Measurements from ENCODE around the gene TRIM15. TPM values are rescaled to one million over a fixed set of nuclear protein-coding genes. Genes with fewer than 3 reads are reported as not detected.

TRIM15 gene
- total RNA-seq, 2 donors from 2014 or later, result not detected

- no peak for ATAC-seq (ENCODE audit: insufficient number of reproducible peaks, low FRiP score, low read depth)
- H3K36me3 ChIP-seq, result no peaks in the 10 kb centered on the region
- no peaks in the 10 kb centered on the region for H3K27me3 ChIP-seq (replicated peaks; ENCODE audit: insufficient read depth)
- H3K4me3 ChIP-seq, result no peak overlapping the region
- no peak for TF ChIP-seq CTCF (IDR thresholded peaks at IDR 0.05)
- H3K9me3 ChIP-seq, result peaks cover 8% of the 10 kb centered on the region
- no peak overlapping the region for H3K27ac ChIP-seq
- no peak for DNase-seq (ENCODE audit: low spot score)
- no peaks in the 10 kb centered on the region for H3K4me1 ChIP-seq (ENCODE audit: control insufficient read depth in 1 of 2, low read depth in 2 of 2)
Measured at GRCh38 chr6:30175765-30176164, 12.4 kb downstream of the TRIM15 start.

GRCh38 chr6:30178837-30179236, 15.5 kb downstream of the TRIM15 start:
- no peak for ATAC-seq (ENCODE audit: insufficient number of reproducible peaks, low FRiP score, low read depth)

GRCh38 chr6:30180145-30180544, 16.8 kb downstream of the TRIM15 start:
- peaks cover 8% of the 10 kb centered on the region for H3K9me3 ChIP-seq
- no peaks in the 10 kb centered on the region for H3K4me1 ChIP-seq (ENCODE audit: control insufficient read depth in 1 of 2, low read depth in 2 of 2)
- DNase-seq (ENCODE audit: low spot score), result no peak
- H3K27me3 ChIP-seq (replicated peaks; ENCODE audit: insufficient read depth), result no peaks in the 10 kb centered on the region
- no peak for ATAC-seq (ENCODE audit: insufficient number of reproducible peaks, low FRiP score, low read depth)
- peaks cover 2% of the 10 kb centered on the region for H3K36me3 ChIP-seq
- H3K4me3 ChIP-seq, result no peak overlapping the region
- H3K27ac ChIP-seq, result no peak overlapping the region
- no peak for TF ChIP-seq CTCF (IDR thresholded peaks at IDR 0.05)

More at GRCh38 chr6:30178837-30179236, 15.5 kb downstream of the TRIM15 start:
- no peak for TF ChIP-seq CTCF (IDR thresholded peaks at IDR 0.05)
- Histone ChIP-seq H3K27me3 (replicated peaks; ENCODE audit: insufficient read depth) (no peaks in the 10 kb centered on the region), H3K9me3 (peaks cover 8% of the 10 kb centered on the region), H3K4me3 (no peak overlapping the region), H3K36me3 (no peaks in the 10 kb centered on the region), H3K27ac (no peak overlapping the region), H3K4me1 (ENCODE audit: control insufficient read depth in 1 of 2, low read depth in 2 of 2) (no peaks in the 10 kb centered on the region)
- DNase-seq (ENCODE audit: low spot score), result no peak

- Histone ChIP-seq H3K4me3 (no peak overlapping the region), H3K36me3 (peaks cover 28% of the 10 kb centered on the region), H3K9me3 (peaks cover 7% of the 10 kb centered on the region), H3K27ac (no peak overlapping the region), H3K27me3 (replicated peaks; ENCODE audit: insufficient read depth) (no peaks in the 10 kb centered on the region), H3K4me1 (ENCODE audit: control insufficient read depth in 1 of 2, low read depth in 2 of 2) (no peaks in the 10 kb centered on the region)
- ATAC-seq (ENCODE audit: insufficient number of reproducible peaks, low FRiP score, low read depth), result no peak
- no peak for TF ChIP-seq CTCF (IDR thresholded peaks at IDR 0.05)
- DNase-seq (ENCODE audit: low spot score), result no peak
Measured at GRCh38 chr6:30184417-30185031, 21.2 kb downstream of the TRIM15 start.

GRCh38 chr6:30185846-30186484, 22.6 kb downstream of the TRIM15 start:
- Histone ChIP-seq H3K27ac (no peak overlapping the region), H3K4me3 (no peak overlapping the region), H3K4me1 (ENCODE audit: control insufficient read depth in 1 of 2, low read depth in 2 of 2) (no peaks in the 10 kb centered on the region), H3K36me3 (peaks cover 35% of the 10 kb centered on the region), H3K27me3 (replicated peaks; ENCODE audit: insufficient read depth) (no peaks in the 10 kb centered on the region), H3K9me3 (no peaks in the 10 kb centered on the region)
- no peak for ATAC-seq (ENCODE audit: insufficient number of reproducible peaks, low FRiP score, low read depth)
- no peak for TF ChIP-seq CTCF (IDR thresholded peaks at IDR 0.05)
- DNase-seq (ENCODE audit: low spot score), result no peak
